CD4-positive, alpha-beta T cell treated with Interleukin-1 beta for 1 hour (primary cell): Measurements from ENCODE around the gene MISFA.
A peak's percentile ranks its signal among the peaks of the same experiment; 100 is the strongest.
"Not testable (repeated sequence)": the region's sequence is repeated elsewhere in the genome, so short reads cannot be mapped to it uniquely, and the experiment has no call there.

Source experiments
- DNase-seq, 2 donors: peaks; one replicate each; pipeline ENCODE4 v3.0.0-alpha.2; 2020 to 2022

Gene MISFA

GRCh38 chr11:18599739-18600230 lies at the start of gene MISFA:
Gene MISFA (plus strand): TSS chr11:18599789. CDS start chr11:18599929, 140 bp downstream.
- DNase-seq = no peak

DNA sequence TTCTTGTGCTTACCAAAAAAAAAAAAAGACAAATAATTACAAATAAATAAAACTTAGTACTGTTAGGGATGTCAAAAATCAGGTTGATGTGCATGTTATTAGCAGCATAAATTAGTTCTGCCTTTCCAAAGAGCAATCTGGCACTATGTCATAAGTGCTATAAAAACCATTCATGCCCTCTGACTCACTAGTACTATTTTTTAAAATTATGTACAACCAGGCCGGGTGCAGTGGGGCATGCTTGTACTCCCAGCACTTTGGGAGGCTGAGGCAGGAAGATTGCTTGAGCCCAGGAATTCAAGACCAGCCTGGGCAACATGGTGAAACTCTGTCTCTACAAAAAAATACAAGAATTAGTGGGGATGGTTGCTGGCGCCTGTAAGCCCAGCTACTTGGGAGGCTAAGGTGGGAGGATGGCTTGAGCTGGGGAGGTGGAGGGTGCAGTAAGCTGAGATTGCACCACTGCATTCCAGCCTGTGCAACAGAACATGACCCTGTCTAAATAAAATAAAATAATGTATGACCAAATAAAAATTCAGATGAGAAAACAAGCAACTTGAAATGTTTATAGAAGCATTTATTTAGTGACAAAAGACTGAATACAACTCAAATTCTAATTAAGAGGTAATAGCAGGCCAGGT lies 36.4 kb upstream of the MISFA start:
- DNase-seq = no peak

GRCh38 chr11:18564149-18564548 lies 35.4 kb upstream of the MISFA start:
- no peak for DNase-seq

DNA sequence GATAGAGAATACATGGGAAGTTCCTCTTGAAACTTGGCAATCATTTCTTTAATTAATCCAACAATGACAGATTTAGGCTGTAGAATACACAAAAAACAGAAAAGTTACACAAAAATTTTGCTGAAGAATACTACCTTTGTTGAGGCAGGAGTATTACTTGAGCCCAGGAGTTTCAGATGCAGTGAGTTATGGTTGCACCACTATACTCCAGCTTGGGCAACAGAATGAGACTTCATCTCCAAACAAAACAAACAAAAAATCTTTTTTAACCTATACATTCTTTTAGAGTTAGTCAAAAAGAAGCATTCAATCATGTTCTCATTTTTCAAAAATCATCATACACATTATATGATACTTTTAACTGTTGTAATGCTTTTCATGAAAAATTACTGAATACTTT lies 33.2 kb upstream of the MISFA start:
- no peak for DNase-seq

- no peak for DNase-seq
These were observed 32.5 kb upstream of the MISFA start for GRCh38 chr11:18567081-18567480.

GRCh38 chr11:18575361-18575760 lies 24.2 kb upstream of the MISFA start:
- no peak for DNase-seq

DNA sequence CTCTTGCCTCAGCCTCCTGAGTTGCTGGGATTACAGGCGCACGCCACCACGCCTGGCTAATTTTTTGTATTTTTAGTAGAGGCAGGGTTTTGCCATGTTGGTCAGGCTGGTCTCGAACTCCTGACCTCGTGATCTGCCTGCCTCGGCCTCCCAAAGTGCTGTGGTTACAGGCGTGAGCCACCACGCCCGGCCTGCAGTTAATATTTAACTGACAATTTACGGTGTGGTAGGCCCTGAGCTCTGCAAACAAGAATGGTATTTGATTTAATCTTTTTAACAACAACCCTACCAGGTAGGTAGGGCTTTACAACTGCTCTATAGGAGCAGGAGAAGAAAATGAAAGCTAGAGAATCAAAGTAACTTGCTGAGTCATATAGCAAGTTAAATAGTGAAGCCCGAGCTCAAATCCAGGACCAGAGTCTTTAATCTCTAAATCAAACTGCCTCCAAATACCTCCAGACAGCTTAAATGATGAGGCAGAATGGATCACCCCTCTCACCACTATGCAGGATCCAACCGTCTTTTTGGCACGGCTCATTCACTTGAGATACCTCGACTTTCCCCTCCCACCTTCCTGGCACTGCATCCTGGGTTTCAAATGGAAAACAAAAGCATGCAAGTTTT lies 20.5 kb upstream of the MISFA start:
- no peak for DNase-seq

GRCh38 chr11:18580113-18580766 lies 19.3 kb upstream of the MISFA start:
- no peak for DNase-seq

DNA sequence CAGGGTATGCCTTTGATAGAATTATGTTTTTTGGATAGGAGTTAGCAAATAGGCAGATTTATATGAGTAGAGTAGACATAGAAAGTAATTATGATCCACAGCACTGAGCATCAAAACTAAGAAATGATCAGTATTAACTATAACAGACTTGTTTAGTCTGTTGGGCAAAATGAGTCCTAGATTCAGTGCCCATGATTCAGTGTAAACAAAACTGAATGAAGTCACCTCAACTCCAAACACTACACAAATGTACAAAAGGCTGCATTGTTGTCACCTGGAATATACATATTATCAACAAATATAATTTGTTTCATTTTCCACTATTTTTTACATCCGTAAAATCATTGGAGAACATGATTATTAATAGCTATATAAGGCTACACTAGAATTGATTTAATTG lies 17.8 kb upstream of the MISFA start:
- no peak for DNase-seq

DNA sequence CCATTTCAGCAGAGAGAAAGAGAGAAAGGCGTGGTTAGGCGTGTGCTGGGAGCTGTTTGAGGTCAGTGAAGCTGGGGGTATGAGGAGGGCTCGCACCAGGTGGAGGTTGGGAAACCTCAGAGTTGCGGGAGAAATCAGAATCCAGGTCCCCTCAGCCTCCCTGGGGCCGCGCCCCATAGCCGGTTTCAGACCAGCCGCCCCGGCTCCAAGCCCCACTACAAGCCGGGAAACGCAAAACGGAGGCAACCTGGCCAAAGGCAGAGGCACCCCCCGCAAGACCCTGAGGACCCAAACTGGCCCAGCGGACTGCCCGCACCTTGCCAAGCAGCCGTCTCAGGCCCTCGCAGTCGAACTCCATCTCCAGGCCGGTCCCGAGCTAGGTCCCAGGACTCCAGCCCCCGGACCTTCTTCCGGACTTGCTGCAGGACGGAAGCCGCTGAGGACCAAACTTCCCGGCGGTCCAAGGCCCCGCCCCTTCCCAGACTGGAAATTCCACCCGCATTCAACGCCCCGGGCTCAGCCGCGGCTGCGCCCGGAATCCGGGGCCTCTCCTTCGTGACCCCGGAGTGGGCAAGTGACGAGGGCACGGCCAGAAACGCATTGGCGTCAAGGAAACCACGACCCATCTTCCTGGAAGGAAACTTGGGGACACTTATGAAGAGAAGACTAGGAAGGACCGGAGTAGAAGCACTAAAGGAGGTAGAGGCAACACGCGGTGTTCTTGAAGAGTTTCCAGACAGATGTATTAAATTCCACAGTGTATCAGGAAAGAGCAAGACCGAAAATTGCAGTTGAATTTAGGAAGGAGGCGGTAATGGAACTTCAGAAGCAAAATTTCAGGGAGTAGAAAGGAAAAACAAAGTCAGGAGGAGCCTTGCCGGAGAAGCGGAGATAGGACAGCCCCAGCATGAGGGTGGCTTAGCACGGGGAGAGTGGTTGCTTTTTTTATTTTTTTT lies 11.0 kb upstream of the MISFA start, which contains the start of gene UEVLD:
TSS of gene UEVLD (minus strand) at position 438 of the 956 bp plus-strand sequence. CDS start at position 358, 80 bp downstream.
- peak; percentile 74 for DNase-seq

GRCh38 chr11:18590571-18590970 lies 9.0 kb upstream of the MISFA start:
- DNase-seq = no peak

DNA sequence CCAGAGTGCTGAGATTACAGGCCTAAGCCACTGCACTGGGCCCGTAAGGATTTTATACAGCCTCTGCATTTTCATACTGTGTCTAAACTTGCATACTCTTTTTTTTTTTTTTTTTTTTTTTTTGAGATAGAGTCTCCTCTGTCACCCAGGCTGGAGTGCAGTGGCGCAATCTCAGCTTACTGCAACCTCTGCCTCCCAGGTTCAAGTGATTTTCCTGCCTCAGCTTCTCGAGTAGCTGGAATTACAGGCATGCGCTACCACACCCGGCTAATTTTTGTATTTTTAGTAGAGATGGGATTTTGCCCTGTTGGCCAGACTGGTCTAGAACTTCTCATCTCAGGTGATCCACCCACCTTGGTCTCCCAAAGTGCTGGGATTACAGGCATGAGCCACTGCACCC lies 5.5 kb upstream of the MISFA start:
- DNase-seq = not testable (repeated sequence)

- DNase-seq = no peak
These were observed 4.4 kb upstream of the MISFA start for GRCh38 chr11:18594999-18595749.

DNA sequence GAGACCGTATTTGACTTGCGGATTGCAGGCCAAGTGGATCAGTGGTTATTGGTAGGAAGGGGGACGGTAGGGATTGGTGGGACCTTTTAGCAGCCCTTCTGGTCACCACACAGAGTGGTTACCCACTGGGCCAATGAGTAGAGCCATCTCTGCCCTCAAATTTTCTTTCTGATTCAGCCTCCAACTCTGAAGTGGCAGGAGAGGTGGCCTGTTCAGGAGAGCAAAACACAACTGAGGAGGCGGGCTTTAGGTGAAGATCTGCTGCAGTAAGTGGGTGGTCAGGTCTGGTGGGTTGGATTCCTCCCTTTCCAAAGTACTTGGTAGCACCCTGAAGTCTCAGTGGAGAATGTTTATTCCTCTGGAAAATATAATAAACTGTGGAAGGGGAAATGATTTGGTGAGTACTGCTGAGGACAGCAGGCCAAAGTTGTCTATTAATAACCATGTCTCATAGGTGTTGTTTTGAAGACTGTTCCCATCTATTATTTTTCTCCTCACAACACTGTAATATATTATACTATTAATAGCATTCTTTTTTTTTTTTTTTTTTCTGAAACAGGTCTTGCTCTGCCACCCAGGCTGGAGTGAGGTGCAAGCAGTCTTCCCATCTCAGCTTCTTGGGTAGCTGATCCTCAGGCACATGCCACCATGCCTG lies 1.5 kb downstream of the MISFA start:
- no peak for DNase-seq

GRCh38 chr11:18608376-18608775 lies 8.8 kb downstream of the MISFA start:
- no peak for DNase-seq

DNA sequence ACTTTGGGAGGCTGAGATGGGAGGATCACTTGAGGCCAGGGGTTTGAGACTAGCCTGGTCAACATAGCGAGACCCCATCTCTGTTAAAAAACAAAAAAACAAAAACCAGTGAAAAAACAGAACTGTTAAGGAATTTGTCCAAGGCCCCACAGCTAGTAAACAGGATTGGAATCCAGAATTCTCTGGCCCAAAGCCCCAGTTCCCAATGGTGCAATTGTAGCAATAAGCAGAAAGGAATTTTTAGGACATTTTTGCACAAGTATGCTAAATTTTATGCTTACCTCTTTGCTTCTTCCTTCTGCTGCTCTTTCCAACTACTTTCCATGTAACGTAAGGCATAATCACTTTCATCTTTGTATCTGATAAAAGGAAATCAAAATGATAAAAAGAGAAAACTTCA lies 11.6 kb downstream of the MISFA start:
- DNase-seq = no peak

DNA sequence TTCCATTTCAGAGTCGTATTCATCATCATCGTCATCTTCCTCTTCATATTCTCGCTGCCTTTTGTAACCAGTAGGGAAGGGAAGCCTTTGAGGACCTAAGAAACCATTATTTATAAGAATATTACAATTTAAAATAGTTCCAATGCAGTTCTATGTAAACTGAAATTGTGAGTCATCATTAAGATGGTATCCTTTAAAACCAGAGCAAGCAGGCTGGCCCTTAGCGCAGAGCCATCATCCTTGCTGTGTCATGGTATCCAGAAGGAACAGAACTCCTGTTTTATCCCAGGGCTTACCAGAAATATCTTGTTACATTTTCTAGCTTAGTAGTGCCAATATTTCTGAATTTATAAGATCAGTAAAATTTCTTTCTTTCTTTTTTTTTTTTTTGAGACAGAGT lies 12.8 kb downstream of the MISFA start:
- DNase-seq = no peak

GRCh38 chr11:18614667-18615066 lies 15.1 kb downstream of the MISFA start:
- no peak for DNase-seq

GRCh38 chr11:18615628-18616392 lies 16.2 kb downstream of the MISFA start:
- DNase-seq = no peak

DNA sequence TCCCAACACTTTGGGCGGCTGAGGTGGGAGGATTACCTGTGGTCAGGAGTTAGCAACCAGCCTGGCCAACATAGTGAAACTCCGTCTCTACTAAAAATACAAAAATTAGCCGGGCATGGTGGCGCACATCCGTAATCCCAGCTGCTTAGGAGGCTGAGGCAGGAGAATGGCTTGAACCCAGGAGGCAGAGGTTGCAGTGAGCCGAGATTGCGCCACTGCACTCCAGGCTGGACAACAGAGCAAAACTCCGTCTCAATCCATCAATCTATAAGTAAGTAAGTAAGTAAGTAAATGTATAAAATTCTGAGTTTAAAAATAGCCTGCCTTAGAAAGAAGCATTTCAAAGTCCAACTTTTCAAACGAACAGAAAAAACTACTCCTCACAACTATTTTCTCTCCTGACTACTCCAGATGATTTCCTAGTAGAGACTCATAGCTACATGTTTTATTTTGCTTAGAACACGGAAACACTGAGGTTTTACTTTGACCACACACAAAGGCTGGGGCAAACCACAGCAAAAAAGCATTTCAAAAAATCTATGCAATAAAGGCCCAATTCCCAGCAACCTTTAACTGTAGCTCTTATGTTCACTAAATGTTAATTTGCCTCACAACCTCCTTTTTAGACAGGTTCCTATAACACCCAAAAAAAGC lies 18.2 kb downstream of the MISFA start:
- peak in 1 of 2 donors; percentile 59 for DNase-seq
